Esophagus squamous epithelium (tissue), 4 donors: ENCODE data around the gene TMTC1.

Experiments used
- POLR2A ChIP-seq, 4 donors: fragments of 450-650 bp; IDR thresholded peaks; one replicate each; pipeline ENCODE4 v1.6.1; 2017; ENCODE audit warnings: antibody characterized with exemption in 4 of 4, mild to moderate bottlenecking in 4 of 4, moderate library complexity in 3 of 4
- TF ChIP-seq, protein P1 (sequence below), 6 experiments: fragments of 450-650 bp in 4 of 6; fragments of 200-600 bp in 2 of 6; sonication (generic) in 2 of 6; IDR thresholded peaks; one replicate each; pipeline ENCODE4 v1.5.1; 2016 to 2019; ENCODE audit warnings: antibody characterized with exemption in 6 of 6, mild to moderate bottlenecking in 4 of 6, moderate library complexity in 4 of 6

DNA sequence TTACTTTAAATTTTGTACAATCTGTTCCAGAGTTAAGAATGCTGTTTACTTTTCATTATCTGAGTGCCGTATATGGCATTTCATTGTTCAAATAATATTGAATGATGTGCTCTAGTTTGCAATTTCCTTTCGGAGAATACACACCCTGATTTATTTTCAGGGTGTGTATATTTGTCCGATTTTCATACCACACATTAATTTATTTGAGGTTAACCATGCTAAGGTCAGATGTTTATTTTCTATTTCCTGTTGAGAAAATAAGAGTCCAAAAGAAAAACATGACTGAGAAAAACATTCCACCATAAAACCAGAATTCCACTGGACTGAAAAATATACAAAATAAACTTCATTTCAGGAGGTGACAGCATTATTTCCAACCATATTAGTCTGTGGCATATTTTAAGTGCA, 222.1 kb downstream of the TMTC1 start:
- TF ChIP-seq POLR2A (IDR thresholded peaks at IDR 0.05), result no peak
- TF ChIP-seq, protein P1, sequence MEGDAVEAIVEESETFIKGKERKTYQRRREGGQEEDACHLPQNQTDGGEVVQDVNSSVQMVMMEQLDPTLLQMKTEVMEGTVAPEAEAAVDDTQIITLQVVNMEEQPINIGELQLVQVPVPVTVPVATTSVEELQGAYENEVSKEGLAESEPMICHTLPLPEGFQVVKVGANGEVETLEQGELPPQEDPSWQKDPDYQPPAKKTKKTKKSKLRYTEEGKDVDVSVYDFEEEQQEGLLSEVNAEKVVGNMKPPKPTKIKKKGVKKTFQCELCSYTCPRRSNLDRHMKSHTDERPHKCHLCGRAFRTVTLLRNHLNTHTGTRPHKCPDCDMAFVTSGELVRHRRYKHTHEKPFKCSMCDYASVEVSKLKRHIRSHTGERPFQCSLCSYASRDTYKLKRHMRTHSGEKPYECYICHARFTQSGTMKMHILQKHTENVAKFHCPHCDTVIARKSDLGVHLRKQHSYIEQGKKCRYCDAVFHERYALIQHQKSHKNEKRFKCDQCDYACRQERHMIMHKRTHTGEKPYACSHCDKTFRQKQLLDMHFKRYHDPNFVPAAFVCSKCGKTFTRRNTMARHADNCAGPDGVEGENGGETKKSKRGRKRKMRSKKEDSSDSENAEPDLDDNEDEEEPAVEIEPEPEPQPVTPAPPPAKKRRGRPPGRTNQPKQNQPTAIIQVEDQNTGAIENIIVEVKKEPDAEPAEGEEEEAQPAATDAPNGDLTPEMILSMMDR (IDR thresholded peaks at IDR 0.05), result no peak
